GM19025 (cell line): Measurements from ENCODE around the gene GGT7.
"Not testable (repeated sequence)": the region's sequence is repeated elsewhere in the genome, so short reads cannot be mapped to it uniquely, and the experiment has no call there.

ENCODE experiments used
- ATAC-seq: cut with Tn5 transposase; IDR thresholded peaks from one replicate; pipeline ENCODE4 v1.9.1; 2021; ENCODE audit warnings: mild to moderate bottlenecking, low read depth, moderate library complexity; ENCODE audit not compliant: unreplicated experiment

Gene GGT7

DNA sequence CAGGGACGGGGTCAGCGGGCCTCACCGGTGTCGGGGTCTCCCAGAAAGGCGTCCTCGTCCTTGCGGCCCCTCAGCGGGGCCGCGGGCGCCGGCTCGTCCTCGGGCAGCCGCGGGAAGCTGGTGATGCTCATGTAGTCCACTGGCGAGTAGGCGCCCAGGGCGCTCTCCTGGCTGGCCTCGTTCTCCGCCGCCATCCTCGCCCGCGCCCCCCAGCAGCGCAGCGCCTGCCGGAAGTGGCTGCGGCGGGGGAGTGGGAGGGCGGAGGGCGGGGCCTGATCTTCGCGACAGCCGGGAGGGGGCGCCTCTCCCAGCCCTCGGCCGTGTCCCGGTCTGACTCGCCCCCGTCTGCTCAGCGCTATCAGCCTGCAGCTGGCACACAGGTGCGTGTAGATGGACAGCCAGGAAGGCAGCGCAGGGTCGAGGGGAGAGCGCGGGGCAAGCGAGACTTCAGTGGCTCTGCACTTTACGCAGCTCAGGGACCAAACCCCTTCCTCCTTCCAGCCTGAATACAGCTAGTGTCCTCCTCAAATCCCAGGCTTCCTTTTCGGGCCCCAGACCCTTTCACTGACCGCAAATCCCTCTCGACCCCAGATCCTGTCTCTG is at the start of gene GGT7:
Gene GGT7 (minus strand): TSS at position 235 of the 603 bp plus-strand sequence. CDS start 41 bp downstream, at position 194.
- ATAC-seq, result no peak

- ATAC-seq, result no peak
Observed at GRCh38 chr20:34921436-34921835, 48.8 kb upstream of the GGT7 start.

GRCh38 chr20:34920055-34920454 is 47.4 kb upstream of the GGT7 start:
- ATAC-seq, result no peak

GRCh38 chr20:34916774-34917354 is 44.2 kb upstream of the GGT7 start:
- no peak for ATAC-seq

- ATAC-seq, result no peak
Observed at GRCh38 chr20:34915749-34916455, 43.2 kb upstream of the GGT7 start.

GRCh38 chr20:34915131-34915530 is 42.5 kb upstream of the GGT7 start:
- ATAC-seq, result no peak

DNA sequence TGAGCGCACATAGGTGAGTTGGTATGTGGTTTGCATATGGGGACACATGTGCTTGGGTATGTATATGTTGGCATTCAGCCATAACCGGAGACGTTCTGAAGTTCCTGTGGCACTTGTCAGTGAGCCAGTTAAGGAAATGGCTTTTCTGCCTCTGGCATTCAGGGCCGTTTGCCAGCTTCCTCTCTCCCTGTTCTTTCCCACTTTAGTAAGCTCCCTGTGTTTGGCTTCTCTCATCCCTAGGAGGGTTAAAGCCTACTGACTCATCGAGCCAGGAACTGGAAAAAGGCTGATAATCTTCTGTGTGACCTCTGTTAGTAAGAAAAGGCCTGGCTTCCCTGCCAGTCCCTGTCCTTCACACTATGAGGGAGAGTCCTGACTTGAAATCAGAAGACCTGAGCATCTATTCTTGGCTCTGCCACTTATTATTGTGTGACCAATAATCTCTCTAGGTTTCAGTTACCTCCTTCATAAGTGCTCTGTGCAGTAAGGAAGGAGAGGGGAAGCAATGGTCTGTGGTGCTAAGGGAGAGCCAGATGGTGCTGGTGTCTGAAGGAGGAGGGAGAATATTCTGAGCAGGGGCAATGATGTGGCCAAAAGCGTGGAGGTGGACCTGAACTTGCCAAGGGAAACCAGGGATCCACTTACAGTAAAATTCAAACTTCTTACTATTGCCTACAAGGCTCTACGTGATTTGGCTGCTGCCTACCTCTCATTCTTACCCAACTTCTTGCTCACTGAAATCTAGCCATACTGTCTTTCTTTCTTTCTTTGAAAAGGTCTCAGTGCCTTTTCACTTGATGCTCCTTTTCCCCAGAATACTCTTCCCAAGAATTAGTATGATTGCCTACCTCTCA is 35.2 kb upstream of the GGT7 start:
- ATAC-seq, result no peak

DNA sequence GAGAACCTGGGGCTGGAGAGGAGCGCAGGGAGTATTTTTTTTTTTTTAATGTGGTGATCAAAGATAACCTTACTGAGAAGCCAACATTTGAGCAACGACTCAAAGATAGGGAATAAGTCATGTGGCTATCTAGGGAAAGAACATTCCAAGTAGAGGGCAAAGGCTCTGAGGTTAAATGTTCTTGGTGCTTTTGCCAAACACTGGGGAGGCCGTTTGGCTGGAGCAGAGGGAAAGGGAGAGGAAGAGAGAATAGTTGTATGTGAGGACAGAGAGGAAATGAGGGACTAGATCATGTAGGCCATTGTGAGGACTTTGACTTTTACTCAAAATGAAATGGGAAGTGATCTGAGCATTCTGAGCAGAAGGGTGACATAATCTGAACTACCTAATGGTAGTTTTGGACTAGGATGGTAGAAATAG is 31.6 kb upstream of the GGT7 start:
- no peak for ATAC-seq

GRCh38 chr20:34898731-34899130 is 26.1 kb upstream of the GGT7 start:
- ATAC-seq, result not testable (repeated sequence)

DNA sequence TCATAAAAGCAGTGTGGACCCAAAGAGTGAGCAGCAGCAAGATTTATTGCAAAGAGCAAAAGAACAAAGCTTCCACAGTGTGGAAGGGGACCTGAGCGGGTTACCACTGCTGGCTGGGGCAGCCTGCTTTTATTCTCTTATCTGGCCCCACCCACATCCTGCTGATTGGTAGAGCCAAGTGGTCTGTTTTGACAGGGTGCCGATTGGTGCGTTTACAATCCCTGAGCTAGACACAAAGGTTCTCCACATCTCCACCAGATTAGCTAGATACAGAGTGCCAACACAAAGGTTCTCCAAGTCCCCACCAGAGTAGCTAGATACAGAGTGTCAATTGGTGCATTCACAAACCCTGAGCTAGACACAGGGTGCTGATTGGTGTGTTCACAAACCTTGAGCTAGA is 25.5 kb upstream of the GGT7 start:
- ATAC-seq, result not testable (repeated sequence)

- no peak for ATAC-seq
Observed at GRCh38 chr20:34896086-34896621, 23.5 kb upstream of the GGT7 start.

DNA sequence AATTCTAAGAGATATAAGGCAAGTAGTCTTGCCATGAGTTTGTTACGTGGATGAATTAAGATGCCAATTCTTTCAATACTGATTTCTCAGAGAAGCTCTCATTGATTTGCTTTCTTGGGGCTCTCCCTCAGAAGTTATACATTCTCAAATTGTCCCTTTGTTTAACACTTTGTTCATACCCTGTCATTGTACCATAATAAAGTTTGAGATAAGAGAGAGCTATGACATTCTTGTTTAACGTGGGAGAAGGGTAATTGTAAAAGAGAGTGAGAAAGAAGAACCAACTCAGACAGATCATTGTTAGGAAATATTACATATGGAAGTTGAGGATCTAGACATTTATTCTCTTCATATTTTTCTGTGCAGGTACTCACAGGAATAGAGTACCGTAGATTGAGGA is 22.8 kb upstream of the GGT7 start:
- no peak for ATAC-seq

DNA sequence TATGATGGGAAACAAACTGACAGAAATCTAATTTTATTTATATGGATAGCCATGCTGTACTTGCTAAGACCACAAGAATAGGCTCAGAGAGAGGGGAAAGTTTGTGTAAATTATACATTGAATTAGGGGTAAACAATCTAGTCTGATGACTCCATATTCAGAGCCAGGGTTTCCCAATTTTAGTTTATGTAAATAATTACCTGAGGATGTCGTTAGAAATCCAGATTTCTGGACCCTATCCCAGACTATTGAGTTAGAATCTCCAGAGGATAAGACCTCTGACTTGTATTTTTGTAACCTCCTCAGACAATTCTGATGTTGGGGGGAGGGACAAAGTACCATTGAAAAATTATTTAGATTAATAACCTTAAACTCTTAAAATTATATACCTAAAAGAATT is 22.1 kb upstream of the GGT7 start:
- ATAC-seq, result no peak

- no peak for ATAC-seq
Observed at GRCh38 chr20:34892671-34893070, 20.0 kb upstream of the GGT7 start.

- no peak for ATAC-seq
Observed at GRCh38 chr20:34891166-34892062, 18.8 kb upstream of the GGT7 start.

GRCh38 chr20:34888468-34888867 is 15.8 kb upstream of the GGT7 start:
- ATAC-seq, result no peak

GRCh38 chr20:34887023-34887422 is 14.4 kb upstream of the GGT7 start:
- ATAC-seq, result no peak

DNA sequence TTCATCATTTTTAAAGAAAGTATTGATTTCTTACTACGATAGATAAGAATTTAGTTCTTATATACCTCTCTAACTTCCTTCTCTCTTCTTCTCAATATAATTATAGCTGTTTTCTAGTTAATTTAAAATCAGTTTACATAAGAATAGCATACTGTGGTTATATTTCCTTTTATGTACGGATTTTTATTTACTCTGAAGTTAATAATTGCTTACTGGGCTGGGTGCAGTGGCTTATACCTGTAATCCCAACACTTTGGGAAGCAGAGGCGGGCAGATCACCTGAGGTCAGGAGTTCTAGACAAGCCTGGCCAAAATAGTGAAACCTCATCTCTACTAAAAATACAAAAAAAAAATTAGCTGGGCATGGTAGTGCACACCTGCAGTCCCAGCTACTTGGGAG is 13.5 kb upstream of the GGT7 start:
- no peak for ATAC-seq

DNA sequence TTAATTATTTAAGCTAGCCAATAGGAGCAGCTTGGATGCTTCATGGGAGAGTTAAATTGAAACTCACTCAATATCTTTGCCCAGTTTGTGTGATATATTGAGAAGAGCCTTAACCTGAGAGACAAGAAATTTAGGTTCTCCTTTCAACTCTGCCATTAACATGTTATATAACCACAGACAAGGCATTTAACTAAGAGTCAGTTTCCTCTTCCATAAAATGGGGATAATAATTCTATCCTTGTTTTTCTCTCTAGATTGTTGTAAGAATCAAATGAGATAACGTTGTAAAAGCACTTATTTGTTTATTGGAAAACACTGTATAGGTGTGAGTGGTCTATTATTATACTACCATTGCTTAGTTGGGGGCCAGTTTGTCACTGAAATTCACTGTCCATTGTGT is 11.6 kb upstream of the GGT7 start:
- ATAC-seq, result no peak

DNA sequence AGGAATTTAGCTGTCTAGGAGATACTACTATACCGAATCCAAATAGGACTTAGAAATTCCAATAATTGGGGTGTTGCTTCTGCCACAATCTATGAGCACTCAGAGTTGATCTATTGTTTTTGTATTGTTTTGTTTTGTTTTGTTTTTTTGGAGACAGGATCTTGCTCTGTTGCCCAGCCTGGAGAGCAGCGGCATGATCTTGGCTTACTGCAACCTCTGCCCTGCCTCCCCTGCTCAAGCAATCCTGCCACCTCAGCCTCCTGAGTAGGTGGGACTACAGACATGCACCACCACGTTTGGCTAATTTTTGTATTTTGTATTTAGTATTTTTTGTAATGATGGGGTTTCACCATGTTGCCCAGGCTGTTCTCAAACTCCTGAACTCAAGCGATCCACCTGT is 11.2 kb upstream of the GGT7 start:
- ATAC-seq, result no peak
